ENCODE data around the gene EPS15.
"Not testable (repeated sequence)": the region's sequence is repeated elsewhere in the genome, so short reads cannot be mapped to it uniquely, and the experiment has no call there.

Gene EPS15

DNA sequence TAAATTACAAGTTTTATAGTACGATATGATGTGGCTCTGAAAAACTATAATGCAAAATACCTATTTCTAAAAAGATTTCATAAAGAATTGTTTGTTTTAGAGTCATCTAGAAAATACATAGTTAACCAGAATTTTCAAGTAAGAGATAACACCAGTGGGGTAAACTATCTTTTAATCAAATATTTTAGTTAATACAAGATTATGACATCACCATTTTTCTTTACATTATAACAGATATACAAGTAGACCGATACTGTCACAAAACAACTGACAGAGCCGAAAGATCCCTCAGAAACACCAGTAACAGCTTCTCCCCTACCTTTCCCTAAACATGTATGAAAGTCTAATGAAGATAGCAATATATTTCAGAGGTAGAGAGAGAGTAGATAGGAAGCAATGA is 54.2 kb downstream of the EPS15 start:
- DNase-seq, result no peak

DNA sequence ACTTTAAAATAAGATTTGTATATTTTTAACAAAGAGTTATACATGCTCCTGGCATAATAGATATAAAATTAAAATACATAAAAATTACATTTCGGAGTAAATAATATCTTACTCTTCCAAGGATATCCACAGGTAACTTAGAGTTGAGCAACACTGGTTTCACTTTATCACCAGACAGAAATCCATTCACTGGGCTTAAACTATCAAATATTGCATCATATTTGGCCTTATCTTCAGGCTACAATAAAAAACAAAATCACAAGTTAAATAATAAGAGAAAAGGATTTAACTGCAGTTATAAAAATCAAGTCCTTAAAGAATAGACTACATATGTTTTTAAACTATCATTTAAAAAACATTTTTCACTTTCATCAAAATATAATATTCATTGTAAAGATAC is 55.5 kb downstream of the EPS15 start:
- DNase-seq, result no peak

DNA sequence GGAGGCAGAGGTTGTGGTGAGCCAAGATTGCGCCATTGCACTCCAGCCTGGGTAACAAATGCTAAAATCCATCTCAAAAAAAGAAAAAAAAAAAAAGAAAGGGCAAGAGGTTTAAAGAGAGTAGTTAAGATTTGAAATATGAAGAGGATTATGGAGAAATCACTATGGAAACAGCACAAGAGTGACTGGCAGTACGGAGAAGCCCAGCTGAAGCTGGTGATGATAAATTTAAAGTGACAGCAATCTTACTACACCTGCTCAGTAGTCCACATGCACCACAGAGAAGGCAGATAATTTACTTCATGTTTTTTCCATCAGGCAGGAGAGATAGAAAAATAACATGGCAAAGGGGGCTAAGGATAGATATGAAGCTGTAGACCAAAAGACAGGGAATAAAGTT is 56.8 kb downstream of the EPS15 start:
- DNase-seq, result not testable (repeated sequence)

DNA sequence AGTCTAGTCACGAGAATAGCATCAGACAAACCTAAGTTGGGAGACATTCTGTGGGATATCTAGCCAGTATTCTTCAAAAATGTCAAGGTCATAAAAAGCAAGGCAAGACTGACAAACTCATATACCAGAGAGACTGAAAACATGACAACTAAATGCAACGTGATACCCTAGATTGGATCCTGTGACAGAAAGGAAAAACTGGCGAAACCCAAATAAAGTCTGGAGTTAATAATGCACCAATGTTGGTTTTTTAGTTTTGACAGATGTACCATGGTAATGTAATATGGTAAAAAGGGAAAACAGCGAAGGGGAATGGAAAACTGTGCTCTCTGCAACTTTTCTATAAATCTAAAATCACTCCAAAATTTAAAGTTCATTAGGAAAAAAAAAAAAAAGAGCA is 64.5 kb downstream of the EPS15 start:
- DNase-seq, result no peak

DNA sequence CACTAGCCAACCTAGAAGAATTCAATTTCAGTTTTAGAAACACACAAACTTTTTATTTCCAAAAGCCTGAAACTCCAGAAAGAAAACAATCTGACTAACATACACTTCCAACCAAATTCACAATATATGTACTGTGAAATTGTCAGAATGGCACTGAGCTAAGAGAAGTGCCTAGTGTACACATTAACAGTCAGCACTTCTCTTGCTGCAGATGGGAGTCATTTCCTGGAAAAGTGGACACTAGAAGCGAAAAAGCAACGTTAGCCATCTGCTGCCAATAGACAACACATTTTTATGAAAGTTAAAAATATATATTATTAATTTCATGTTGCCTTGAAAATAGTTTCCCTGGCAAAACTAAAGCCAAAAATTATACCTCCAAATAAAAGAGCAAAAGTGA is 66.1 kb downstream of the EPS15 start:
- DNase-seq, result peak; percentile 27

DNA sequence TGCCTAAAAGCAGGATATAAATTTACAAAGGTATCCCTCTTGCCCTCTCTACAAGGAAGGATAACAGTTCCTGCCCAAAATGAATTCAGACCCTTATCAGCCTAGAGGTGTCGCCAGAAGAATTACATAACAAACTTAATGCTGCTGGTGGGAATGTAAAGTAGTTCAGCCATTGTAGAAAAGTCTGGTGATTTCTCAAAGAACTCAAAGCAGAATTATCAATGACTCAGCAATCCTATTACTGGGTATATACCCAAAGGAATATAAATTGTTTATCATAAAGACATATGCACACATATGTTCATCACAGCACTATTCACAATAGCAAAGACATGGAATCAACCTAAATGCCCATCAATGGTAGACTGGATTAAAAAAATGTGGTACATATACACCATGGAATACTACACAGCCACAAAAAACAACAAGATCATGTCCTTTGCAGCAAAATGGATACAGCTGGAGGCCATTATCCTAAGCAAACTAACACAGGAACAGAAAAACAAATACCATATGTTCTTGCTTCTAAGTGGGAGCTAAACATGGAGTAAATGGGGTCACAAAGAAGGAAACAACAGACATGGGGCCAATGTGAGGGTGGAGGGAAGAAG is 70.1 kb downstream of the EPS15 start:
- DNase-seq, result not testable (repeated sequence)

DNA sequence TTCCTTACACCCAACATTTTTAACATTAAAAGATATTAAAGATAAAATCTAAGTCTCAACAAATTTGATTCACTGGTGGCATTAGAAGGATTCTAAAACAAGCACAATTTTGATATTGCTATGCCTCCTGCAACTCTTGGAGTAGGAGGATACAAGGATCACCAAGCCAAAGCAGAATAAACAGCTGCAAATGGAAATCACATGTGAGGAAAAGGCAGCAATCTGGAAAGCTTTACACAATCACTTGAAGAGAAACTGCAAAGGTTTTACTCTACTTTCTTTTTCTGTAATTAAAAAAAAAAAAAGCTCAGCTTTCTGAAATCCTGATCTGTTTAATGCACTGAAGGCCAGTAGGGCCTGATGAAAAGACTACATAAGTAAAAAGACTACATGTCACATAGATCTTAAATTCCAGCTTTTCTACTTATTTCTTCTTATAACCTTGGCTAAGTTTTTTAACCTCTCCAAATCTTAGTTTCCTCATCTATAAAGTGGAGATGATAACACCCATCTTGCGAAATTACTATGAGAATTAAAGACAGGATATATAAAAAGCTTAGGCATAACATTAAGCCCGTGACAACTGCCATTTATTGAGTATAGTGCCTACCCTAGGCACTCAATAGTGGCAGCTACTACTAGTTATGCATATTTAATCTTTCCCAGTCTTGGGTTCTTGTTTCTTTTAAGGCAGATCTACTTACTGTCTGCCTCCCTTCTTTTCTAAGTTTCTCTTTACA is 73.5 kb downstream of the EPS15 start:
- no peak for DNase-seq

DNA sequence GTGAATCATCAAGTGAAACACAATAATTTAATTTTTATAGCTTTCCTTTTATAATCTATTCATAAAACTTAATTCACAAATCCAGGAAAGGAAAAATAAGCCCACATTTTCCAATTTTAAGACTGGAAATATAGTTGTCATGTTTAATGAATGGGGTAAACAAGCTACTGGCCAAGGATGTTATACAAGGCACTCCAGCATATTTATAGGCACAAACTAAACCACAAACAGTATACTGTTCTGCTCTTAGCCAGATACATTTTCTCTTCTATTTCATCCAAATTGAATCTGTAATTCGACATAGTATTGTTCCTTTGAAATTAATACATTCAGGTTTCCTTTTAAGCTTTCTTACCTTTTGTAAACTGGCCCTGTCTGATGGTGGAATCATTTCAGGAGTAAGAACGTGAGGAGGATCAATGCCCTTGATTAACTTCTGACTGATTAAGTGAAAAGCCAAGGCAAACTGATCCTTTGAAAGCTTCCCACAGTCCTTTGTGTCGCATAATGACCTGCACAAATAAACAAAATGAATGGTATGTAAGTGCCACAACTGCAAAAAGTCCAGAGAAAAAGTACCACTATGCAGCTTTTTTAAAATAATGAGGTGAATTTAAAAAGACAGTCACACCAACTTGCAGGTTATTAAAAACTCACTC is 74.4 kb downstream of the EPS15 start:
- DNase-seq, result no peak

DNA sequence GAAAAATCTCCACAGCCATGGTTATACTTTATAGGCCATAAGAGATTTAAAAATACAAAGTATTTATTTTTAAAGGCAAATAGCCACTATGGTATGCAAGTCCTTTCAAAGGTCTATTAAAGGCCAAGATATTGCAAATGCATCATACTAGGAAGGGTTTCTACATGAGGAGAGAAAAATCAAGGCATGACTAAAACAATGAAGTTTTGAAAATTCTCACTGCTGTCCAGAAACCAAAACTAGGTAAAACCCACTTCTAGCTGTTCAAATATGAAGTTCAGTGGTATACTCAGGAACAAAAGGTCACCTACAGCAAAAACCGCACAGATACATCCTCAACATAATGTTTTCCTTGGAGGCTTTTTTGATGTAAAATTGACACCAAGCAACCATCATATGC is 75.0 kb downstream of the EPS15 start:
- no peak for DNase-seq

DNA sequence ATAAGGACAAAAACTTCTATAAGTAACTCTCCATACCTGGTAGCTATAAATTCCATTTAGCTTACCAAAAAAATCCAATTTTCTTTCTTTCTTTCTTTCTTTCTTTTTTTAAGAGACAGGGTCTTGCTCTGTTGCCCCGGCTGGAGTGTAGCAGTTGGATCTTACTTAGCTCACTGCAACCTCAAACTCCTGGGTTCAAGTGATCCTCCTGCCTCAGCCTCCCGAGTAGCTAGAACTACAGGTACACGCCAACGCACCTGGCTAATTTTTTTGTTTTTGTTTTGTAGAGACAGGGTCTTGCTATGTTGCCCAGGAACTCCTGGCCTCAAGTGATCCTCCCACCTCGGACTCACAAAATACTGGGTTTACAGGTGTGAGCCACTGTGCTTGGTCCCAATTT is 75.5 kb downstream of the EPS15 start:
- no peak for DNase-seq

DNA sequence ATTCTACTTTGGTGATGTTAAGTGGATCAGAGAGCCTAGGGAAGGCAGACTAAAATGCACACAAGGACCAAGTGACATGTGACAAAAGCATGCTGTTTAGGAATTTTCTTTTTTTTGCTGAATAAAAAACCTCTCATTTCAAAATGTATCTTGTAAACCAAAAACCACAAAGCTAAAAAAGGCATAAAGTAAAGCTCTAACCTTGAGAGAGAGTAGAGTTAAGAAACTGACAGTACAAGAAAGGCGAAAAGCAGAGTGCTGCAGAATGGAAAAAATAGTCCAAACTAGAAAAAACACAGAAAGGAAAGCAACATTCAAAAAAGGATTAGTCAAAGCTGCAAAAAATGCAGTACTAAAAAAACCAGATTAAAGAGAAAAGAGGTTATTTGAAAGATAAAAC is 76.5 kb downstream of the EPS15 start:
- no peak for DNase-seq

DNA sequence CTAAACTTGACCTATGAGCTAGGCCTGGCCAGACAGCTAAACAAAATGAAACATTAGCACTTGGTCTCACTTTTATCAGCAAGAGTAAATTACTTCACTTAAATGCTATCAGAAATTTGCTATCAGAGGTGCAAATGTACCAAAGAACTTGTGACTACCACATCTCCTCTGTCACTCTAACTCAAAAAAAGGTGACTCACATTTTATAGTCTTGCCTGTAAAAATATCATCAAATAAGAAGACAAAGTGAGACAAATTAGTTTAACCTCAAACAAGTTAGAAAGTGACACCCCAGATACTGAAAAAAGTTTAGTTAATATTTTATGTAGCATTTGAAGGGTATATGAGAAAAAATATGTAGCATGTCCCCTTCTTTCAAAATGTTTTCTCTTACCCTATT is 76.9 kb downstream of the EPS15 start:
- no peak for DNase-seq

DNA sequence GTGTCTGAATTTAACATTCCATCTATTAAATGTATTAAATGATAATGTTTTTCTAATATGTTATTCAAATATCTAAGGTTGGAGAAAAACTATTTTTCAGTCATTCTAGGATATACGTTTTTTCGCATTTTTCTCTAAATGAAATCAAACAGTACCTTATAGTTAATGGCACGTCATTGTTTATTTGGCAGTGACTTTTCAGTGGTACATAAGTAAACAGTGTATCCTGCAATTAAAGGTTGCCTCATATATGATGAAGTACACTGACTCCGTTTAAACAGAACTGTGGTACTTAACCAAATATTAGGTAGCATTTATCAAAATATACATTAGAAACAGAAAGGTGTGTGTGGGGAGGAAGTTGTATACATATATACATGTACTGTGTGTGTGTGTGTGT is 79.2 kb downstream of the EPS15 start:
- no peak for DNase-seq

DNA sequence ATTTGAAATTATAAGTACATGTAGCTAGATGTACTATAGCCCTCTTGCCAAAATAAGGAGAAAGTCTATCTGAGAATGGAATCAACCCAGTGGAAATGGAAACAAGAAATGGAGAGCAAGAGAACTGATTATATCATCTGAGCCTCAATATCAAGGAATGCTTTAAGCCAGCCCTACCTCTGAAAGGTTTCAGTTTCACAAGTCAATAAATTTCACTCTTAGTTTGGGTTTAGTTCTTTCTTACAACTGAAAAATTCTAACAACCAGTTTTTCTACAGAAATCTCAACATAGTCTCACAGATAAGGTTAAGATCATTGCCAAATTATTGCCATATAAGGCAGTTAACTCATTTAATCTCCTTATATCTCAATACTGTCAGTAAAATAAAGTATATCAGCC is 80.0 kb downstream of the EPS15 start:
- DNase-seq, result no peak

DNA sequence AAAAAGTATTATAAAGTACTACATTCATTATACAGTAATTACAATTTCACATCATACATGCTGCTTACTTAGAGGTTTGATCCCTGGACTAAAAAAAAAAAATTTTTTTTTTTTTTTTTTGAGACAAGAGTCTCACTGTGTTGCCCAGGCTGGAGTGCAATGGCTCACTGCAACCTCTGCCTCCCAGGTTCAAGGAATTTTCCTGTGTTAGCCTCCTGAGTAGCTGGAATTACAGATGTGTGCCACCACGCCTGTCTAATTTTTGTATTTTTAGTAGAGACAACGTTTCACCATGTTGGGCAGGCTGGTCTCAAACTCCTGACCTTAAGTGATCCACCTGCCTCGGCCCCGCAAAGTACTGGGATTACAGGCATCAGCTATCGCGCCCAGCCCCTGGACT is 81.7 kb downstream of the EPS15 start:
- DNase-seq, result not testable (repeated sequence)

DNA sequence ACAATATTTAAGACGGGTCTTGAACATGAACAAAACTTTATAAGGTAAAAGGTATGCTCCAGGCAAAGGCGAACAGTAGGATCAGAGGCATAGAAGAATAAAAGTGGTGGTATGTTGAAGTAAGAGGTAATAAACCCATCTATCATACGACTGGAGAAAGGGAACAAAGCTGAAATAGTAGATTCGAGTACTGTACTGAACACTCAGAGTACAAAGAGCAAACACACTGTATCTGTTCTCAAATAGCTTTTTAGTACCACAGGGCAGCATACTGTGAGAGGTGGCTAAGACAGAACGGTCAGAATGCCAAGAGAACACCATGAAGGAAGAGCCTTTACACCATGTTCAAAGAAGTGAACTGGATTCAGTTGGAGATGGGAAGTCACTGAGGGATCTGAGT is 83.2 kb downstream of the EPS15 start:
- DNase-seq, result no peak

DNA sequence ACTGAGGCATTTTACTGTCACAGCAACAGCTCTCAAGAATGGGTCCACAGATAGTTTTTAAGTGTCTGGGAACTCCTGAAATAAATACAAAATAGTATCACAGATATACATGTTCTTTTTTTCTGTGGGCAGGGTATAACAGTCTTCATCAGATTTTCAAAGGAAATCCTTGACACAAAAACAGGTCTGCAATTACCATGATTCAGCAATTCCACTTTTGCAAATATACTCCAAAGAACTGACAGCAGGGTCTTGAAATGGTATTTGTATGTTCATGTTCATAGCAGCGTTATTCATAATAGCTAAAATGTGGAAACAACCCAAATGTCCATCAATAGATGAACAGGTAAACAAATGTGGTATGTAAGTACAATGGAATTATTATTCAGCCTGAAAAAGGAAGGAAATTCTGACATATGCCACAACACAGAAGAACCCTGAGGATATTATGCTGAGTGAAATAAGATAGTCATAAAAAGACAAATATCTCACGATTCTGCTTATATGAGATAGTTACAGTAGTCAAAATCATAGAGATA is 85.0 kb downstream of the EPS15 start:
- no peak for DNase-seq

DNA sequence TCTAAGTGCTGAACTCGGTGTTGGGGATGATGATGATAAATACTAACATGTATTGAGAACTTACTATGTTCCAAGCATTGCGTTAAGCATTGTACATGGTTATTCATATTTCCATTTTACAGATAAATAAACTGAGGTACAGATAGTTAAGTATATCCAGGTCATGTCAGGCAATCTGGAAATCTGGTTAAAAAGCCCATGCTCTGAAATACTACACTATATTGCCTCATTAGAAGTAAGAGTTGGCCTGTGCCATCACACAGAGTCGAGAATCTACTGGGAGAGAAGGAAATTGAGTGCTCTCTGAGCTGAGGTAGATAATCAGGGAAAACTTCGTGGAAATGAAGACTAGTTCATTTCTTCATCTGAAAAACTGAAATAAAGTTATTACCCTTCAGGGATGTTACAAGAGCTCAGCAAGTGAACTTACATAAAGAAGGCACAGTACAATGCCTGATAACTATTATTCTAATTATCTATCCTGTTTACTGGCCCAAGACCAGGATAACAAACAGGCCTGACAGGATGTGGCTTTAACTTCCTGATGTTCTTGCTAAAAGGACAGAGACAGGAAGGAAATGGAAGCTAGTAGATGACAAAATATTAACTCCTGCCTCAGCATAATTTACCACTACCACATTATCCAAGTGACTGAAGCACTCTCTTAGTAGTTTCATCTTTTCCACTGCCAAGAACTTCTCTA is 85.6 kb downstream of the EPS15 start:
- peak; percentile 4 for DNase-seq

DNA sequence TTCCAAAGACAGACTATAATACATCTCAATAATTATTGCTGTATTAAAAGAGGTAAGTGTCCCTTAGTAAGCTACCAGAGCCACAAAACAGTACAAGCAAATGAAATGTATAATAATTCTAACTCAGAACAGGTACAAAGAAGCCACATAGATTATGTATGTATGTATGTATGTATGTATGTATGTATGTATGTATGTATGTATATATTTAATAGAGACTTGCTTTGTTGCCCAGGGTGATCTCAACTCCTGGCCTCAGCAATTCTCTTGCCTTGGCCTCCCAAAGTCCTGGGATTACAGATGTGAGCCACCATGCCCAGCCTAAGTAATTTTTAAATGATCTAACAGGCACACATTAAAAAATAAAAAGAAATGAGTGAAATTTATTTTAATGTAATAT is 86.9 kb downstream of the EPS15 start:
- no peak for DNase-seq

DNA sequence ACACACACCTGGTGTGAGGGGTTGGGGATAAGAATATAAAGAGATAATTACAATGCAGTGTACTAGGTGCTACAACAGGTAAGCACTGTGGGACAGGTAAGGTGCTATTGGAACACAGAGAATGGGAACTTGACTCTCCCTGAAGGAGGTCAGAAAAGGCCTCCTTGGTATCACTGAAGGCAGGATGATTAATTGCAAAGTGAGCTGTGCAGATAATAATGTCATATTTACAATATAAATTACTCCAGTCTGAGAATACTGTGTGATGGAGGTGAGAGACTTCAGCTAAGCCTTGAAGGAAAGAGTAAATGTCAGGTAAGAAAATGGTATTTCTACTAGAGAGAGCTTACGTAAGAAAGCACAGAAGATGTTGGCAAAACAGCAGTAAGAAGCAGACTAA is 91.6 kb downstream of the EPS15 start:
- no peak for DNase-seq

DNA sequence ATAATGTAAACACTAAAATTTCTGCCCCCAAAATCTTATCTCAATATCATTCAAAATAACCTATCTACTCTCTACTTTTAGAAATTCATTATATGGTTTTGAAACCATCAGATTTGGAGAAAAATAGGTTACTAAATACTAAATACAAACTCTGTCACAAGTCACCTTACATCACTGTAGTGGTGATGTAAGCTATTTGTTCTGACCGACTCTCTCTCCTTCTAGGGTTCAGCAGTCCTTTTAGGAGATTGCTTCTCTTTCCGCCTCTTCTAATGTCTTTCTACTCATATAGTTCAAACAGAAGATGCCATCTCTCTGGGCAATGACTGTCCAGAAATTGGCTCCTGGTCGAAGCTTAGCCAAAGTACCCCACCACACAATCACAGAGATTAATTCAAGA is 93.1 kb downstream of the EPS15 start:
- DNase-seq, result no peak

DNA sequence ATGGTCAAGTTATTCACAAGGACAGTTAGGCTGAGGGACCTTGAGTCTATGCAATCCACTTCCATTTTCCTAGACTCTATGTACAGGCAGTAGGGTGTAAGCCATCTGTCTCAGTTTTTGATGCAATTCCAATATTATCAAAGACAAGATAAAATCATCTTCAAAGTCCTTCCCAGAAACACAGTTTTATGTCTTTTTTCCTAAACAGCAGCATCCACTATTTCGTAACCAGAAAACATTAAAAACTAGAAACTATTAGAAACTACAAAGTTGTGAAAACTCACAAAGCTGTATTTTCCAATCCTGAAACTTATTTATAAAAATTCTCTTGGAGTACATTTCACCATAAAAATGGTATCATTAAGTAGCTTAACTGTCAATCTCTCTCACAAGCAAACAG is 93.8 kb downstream of the EPS15 start:
- no peak for DNase-seq

DNA sequence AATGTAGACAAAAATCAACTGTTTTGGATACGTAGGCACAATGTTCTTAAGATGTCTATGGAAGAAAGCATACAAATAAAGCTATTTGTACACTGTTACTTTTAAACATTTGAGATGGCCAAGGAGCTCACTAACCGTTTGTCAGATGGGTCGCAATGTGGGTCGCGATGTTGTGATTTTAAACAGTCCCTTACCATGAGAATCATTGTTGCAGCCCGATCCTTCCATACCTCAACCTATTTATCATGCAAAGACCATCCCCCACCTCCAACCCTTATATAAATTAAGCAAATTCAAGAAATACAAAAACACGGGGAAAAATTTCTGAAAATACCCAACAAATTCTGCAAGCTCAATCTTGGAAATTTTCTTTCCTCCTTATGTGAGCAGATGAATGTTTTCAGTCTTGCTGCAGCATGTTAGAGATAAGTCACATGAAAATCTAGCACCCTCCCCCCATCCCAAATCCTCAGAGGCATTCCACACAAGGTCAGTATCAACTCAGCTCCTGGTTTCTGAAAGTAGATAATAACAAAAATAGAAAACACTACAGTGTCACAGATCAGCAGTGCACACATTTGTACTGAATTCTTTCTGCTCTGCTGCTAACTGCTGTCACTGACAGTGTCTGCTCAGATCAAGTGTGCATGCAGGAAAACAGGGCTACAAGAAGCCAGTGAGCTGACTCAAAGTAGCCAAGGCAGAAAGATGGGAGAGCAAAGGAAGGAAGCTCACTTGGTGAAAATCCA is 95.8 kb downstream of the EPS15 start:
- DNase-seq, result no peak

All from DMS153 (cell line).